MM.1S (cell line): ENCODE results near the gene PLEKHA7.

Source experiments
- DNase-seq: peaks from one replicate; pipeline ENCODE4 v3.0.0-alpha.2; 2015
- H2AFZ ChIP-seq: fragments of 300-600 bp; sonication (generic); 2 replicates; pipeline ENCODE4 v1.6.0; 2016; ENCODE audit warnings: antibody characterized with exemption, low read length
- H3F3A ChIP-seq: fragments of 300-600 bp; sonication (generic); 2 replicates; pipeline ENCODE4 v1.6.1; 2016; ENCODE audit warnings: mild to moderate bottlenecking, antibody characterized with exemption, low read length, moderate library complexity, mixed read lengths; ENCODE audit not compliant: insufficient read depth
- H3K27ac ChIP-seq: fragments of 300-600 bp; sonication (generic); 2 replicates; pipeline ENCODE4 v1.5.1; 2016; ENCODE audit warnings: mild to moderate bottlenecking, low read length
- H3K27me3 ChIP-seq: fragments of 300-600 bp; sonication (generic); replicated peaks from 2 replicates; pipeline ENCODE4 v1.6.0; 2016; ENCODE audit warnings: low read length; ENCODE audit not compliant: insufficient read depth
- H3K36me3 ChIP-seq: fragments of 300-600 bp; sonication (generic); replicated peaks from 2 replicates; pipeline ENCODE4 v1.6.1; 2016; ENCODE audit warnings: mild to moderate bottlenecking, low read length, mixed read lengths; ENCODE audit not compliant: insufficient read depth
- H3K4me1 ChIP-seq: fragments of 300-600 bp; sonication (generic); 2 replicates; pipeline ENCODE4 v1.6.1; 2016; ENCODE audit warnings: low read length, mixed read lengths
- H3K4me2 ChIP-seq: fragments of 300-600 bp; sonication (generic); 2 replicates; pipeline ENCODE4 v1.6.0; 2016; ENCODE audit warnings: low read depth, low read length
- H3K4me3 ChIP-seq: fragments of 300-600 bp; sonication (generic); 2 replicates; pipeline ENCODE4 v1.5.1; 2016; ENCODE audit warnings: low read length, mixed read lengths
- H3K79me2 ChIP-seq: fragments of 300-600 bp; sonication (generic); 2 replicates; pipeline ENCODE4 v1.6.1; 2016; ENCODE audit warnings: mixed run types, low read length, mixed read lengths
- H3K9ac ChIP-seq: fragments of 300-600 bp; sonication (generic); 2 replicates; pipeline ENCODE4 v1.6.1; 2016; ENCODE audit warnings: low read length, mixed read lengths
- H3K9me2 ChIP-seq: fragments of 300-600 bp; sonication (generic); replicated peaks from 2 replicates; pipeline ENCODE4 v1.6.1; 2016; ENCODE audit warnings: mild to moderate bottlenecking, low read length, mixed read lengths; ENCODE audit not compliant: insufficient read depth
- H3K9me3 ChIP-seq: fragments of 300-600 bp; sonication (generic); replicated peaks from 2 replicates; pipeline ENCODE4 v1.6.1; 2016; ENCODE audit warnings: mild to moderate bottlenecking, low read length, mixed read lengths; ENCODE audit not compliant: insufficient read depth
- H4K20me1 ChIP-seq: fragments of 300-600 bp; sonication (generic); 2 replicates; pipeline ENCODE4 v1.6.1; 2016; ENCODE audit warnings: mild to moderate bottlenecking, low read length, moderate library complexity, mixed read lengths; ENCODE audit not compliant: insufficient read depth
- CTCF ChIP-seq: fragments of 300-600 bp; sonication (generic); IDR thresholded peaks from 2 replicates; pipeline ENCODE4 v1.5.1; 2016; ENCODE audit warnings: antibody characterized with exemption, low read length, mixed read lengths
- EZH2 ChIP-seq: fragments of 300-600 bp; sonication (generic); optimal IDR thresholded peaks from 2 replicates; pipeline ENCODE3; 2017; ENCODE audit warnings: low read depth, mild to moderate bottlenecking, antibody characterized with exemption, low read length, mixed read lengths
- EZH2phosphoT487 ChIP-seq: fragments of 300-600 bp; sonication (generic); IDR thresholded peaks from 2 replicates; pipeline ENCODE4 v1.6.1; 2018; ENCODE audit warnings: antibody characterized with exemption, low read length

The PLEKHA7 gene

GRCh38 chr11:16816358-16817270 is 197.6 kb downstream of the PLEKHA7 start:
- no peaks in the 10 kb centered on the region for H4K20me1 ChIP-seq
- H3K9me2 ChIP-seq, result no peaks in the 10 kb centered on the region
- no peak overlapping the region for H3K9ac ChIP-seq
- H3K4me2 ChIP-seq, result no peak overlapping the region
- no peak overlapping the region for H2AFZ ChIP-seq
- H3K4me1 ChIP-seq, result no peaks in the 10 kb centered on the region
- H3K27me3 ChIP-seq, result no peaks in the 10 kb centered on the region
- H3K36me3 ChIP-seq, result no peaks in the 10 kb centered on the region; the same call in 1 of the 2 replicates
- H3K4me3 ChIP-seq, result no peak overlapping the region
- DNase-seq, result no peak
- TF ChIP-seq CTCF (no peak), EZH2 (no peak), EZH2phosphoT487 (no peak)
- H3K27ac ChIP-seq, result no peak overlapping the region
- no peaks in the 10 kb centered on the region for H3K9me3 ChIP-seq
- H3K79me2 ChIP-seq, result no peaks in the 10 kb centered on the region
- no peaks in the 10 kb centered on the region for H3F3A ChIP-seq

- no peak overlapping the region for H3K4me3 ChIP-seq
- no peaks in the 10 kb centered on the region for H3K27me3 ChIP-seq
- H2AFZ ChIP-seq, result no peak overlapping the region
- no peaks in the 10 kb centered on the region for H4K20me1 ChIP-seq
- no peak overlapping the region for H3K4me2 ChIP-seq
- no peaks in the 10 kb centered on the region for H3K9me2 ChIP-seq
- H3K27ac ChIP-seq, result no peak overlapping the region
- H3F3A ChIP-seq, result no peaks in the 10 kb centered on the region
- no peaks in the 10 kb centered on the region for H3K4me1 ChIP-seq
- no peaks in the 10 kb centered on the region for H3K9me3 ChIP-seq
- H3K9ac ChIP-seq, result no peak overlapping the region
- no peaks in the 10 kb centered on the region; the same call in 1 of the 2 replicates for H3K36me3 ChIP-seq
- no peak for DNase-seq
- TF ChIP-seq EZH2phosphoT487, result no peak
- TF ChIP-seq EZH2, result no peak
- TF ChIP-seq CTCF, result no peak
- H3K79me2 ChIP-seq, result no peaks in the 10 kb centered on the region
Observed at GRCh38 chr11:16815047-16815767, 199.0 kb downstream of the PLEKHA7 start.

GRCh38 chr11:16814410-16815046 is 199.7 kb downstream of the PLEKHA7 start:
- Histone ChIP-seq H3K4me2 (no peak overlapping the region), H3K4me3 (no peak overlapping the region), H3K27me3 (no peaks in the 10 kb centered on the region), H3K4me1 (no peaks in the 10 kb centered on the region), H3K9me2 (no peaks in the 10 kb centered on the region), H3F3A (no peaks in the 10 kb centered on the region), H3K79me2 (no peaks in the 10 kb centered on the region), H3K36me3 (no peaks in the 10 kb centered on the region; the same call in 1 of the 2 replicates), H3K9me3 (no peaks in the 10 kb centered on the region), H4K20me1 (no peaks in the 10 kb centered on the region), H2AFZ (no peak overlapping the region), H3K9ac (no peak overlapping the region), H3K27ac (no peak overlapping the region)
- no peak for DNase-seq
- TF ChIP-seq CTCF (no peak), EZH2 (no peak), EZH2phosphoT487 (no peak)
